ENCODE results near the gene CCDC6. TPM values are rescaled to one million over a fixed set of nuclear protein-coding genes. Genes with fewer than 3 reads are reported as not detected.

CCDC6 gene
- total and polyA plus RNA-seq, 9 of the 15 experiments (the other 6 are each of a cell fraction or from before 2014, with no cell fraction given) = 10.4 to 41.0 (median 20.9) TPM

DNA sequence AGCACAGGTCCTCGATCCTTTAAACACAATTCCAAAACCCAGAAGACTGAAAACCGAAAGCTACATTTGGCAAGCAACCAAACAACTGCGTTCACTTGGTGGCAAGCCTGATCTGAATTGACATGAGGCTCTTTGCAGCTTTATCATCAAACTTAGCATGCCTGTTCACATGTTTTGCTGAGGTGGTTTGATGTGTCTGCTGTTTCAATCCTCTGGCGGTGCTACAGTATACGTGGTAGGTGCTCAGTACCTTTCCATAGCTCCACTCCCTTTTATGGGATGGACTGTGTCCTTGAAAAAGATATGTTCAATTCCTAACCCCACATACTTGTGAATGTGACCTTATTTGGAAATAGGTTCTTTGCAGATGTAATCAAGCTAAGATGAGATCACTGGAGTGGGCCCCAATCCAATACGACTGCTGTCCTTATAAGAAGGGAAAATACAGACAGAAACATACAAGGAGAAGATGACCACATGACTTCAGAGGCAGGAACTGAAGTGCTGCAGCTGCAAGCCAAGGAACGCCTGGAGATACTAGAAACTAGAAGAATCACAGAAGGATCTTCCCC is 33.4 kb downstream of the CCDC6 start (continued):
- TF ChIP-seq, protein P1, sequence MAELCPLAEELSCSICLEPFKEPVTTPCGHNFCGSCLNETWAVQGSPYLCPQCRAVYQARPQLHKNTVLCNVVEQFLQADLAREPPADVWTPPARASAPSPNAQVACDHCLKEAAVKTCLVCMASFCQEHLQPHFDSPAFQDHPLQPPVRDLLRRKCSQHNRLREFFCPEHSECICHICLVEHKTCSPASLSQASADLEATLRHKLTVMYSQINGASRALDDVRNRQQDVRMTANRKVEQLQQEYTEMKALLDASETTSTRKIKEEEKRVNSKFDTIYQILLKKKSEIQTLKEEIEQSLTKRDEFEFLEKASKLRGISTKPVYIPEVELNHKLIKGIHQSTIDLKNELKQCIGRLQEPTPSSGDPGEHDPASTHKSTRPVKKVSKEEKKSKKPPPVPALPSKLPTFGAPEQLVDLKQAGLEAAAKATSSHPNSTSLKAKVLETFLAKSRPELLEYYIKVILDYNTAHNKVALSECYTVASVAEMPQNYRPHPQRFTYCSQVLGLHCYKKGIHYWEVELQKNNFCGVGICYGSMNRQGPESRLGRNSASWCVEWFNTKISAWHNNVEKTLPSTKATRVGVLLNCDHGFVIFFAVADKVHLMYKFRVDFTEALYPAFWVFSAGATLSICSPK (IDR thresholded peaks at IDR 0.05; ENCODE audit: borderline replicate concordance) = no peak
- TF ChIP-seq ZBED1 (IDR thresholded peaks at IDR 0.05) = no peak
- no peak for TF ChIP-seq SNIP1 (IDR thresholded peaks at IDR 0.05; ENCODE audit: low read depth)
- TF ChIP-seq ZNF717 (CRISPR knock-in tag; IDR thresholded peaks at IDR 0.05) = no peak
- TF ChIP-seq TRIM28 (IDR thresholded peaks at IDR 0.05) = no peak
- no peak for TF ChIP-seq TSC22D4 (tag; IDR thresholded peaks at IDR 0.05)
- TF ChIP-seq, protein P2, sequence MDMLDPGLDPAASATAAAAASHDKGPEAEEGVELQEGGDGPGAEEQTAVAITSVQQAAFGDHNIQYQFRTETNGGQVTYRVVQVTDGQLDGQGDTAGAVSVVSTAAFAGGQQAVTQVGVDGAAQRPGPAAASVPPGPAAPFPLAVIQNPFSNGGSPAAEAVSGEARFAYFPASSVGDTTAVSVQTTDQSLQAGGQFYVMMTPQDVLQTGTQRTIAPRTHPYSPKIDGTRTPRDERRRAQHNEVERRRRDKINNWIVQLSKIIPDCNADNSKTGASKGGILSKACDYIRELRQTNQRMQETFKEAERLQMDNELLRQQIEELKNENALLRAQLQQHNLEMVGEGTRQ (CRISPR knock-in tag; IDR thresholded peaks at IDR 0.05) = peak; percentile 74
- no peak for TF ChIP-seq NBN (IDR thresholded peaks at IDR 0.05; ENCODE audit: low read depth)
- TF ChIP-seq, protein P3, sequence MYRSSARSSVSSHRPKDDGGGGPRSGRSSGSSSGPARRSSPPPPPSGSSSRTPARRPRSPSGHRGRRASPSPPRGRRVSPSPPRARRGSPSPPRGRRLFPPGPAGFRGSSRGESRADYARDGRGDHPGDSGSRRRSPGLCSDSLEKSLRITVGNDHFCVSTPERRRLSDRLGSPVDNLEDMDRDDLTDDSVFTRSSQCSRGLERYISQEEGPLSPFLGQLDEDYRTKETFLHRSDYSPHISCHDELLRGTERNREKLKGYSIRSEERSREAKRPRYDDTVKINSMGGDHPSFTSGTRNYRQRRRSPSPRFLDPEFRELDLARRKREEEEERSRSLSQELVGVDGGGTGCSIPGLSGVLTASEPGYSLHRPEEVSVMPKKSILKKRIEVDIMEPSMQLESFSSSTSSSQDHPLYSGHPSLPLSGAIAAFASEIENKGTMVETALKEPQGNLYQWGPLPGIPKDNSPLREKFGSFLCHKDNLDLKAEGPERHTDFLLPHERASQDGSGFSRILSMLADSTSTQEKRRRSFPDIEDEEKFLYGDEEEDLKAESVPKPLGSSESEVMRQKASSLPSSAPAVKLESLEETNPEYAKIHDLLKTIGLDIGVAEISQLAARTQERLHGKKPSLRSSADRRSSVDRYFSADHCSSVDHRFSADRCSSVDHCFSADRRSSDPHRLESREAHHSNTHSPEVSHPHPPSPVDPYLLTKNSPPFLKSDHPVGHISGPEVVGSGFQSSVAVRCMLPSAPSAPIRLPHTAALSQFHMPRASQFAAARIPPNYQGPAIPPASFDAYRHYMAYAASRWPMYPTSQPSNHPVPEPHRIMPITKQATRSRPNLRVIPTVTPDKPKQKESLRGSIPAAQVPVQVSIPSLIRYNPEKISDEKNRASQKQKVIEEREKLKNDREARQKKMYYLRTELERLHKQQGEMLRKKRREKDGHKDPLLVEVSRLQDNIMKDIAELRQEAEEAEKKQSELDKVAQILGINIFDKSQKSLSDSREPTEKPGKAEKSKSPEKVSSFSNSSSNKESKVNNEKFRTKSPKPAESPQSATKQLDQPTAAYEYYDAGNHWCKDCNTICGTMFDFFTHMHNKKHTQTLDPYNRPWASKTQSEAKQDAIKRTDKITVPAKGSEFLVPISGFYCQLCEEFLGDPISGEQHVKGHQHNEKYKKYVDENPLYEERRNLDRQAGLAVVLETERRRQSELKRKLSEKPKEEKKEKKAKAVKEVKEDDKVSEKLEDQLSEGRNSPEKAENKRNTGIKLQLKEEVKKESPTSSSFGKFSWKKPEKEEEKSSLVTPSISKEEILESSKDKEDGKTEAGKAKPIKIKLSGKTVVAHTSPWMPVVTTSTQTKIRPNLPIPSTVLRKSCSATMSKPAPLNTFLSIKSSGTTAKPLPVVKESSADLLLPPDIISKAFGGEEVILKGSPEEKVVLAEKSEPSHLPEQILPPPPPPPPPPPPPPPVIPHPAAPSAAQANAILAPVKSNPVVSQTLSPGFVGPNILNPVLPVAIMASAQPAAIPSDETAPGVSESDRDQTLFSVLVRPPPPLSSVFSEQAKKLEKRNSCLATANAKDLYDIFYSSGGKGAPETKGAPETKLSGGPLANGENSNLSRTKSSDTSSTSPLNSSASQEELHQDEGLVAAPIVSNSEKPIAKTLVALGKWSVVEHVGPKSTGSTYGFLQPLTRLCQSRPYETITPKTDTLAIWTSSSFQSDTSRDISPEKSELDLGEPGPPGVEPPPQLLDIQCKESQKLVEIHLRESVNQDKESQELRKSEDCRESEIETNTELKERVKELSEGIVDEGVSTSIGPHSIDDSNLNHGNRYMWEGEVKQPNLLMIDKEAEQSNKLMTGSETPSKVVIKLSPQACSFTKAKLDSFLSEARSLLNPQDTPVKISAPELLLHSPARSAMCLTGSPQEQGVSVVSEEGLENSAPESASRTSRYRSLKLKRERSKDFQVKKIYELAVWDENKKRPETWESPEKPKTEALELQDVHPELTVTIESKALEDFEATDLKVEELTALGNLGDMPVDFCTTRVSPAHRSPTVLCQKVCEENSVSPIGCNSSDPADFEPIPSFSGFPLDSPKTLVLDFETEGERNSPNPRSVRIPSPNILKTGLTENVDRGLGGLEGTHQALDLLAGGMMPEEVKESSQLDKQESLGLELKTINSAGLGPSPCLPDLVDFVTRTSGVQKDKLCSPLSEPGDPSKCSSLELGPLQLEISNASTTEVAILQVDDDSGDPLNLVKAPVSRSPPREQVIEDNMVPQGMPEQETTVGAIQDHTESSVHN (IDR thresholded peaks at IDR 0.05; ENCODE audit: borderline replicate concordance in 1 of 2, low read depth in 1 of 2) = no peak
- TF ChIP-seq IFI16 (CRISPR knock-in tag; IDR thresholded peaks at IDR 0.05) = no peak
- no peak for TF ChIP-seq FOXJ3 (CRISPR knock-in tag; IDR thresholded peaks at IDR 0.05)
- TF ChIP-seq, protein P4, sequence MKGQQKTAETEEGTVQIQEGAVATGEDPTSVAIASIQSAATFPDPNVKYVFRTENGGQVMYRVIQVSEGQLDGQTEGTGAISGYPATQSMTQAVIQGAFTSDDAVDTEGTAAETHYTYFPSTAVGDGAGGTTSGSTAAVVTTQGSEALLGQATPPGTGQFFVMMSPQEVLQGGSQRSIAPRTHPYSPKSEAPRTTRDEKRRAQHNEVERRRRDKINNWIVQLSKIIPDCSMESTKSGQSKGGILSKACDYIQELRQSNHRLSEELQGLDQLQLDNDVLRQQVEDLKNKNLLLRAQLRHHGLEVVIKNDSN (CRISPR knock-in tag; IDR thresholded peaks at IDR 0.05) = peak; percentile 43
- 0 out of 2 replicates have a peak, but pooled peaks have one; percentile 38 for TF ChIP-seq GATA2 (CRISPR knock-in tag; IDR thresholded peaks at IDR 0.05)
- TF ChIP-seq GTF2F1 (IDR thresholded peaks at IDR 0.05; ENCODE audit: low read depth, low read length) = no peak
- TF ChIP-seq, protein P5, sequence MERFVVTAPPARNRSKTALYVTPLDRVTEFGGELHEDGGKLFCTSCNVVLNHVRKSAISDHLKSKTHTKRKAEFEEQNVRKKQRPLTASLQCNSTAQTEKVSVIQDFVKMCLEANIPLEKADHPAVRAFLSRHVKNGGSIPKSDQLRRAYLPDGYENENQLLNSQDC (CRISPR knock-in tag; IDR thresholded peaks at IDR 0.05) = no peak
- TF ChIP-seq, protein P6, sequence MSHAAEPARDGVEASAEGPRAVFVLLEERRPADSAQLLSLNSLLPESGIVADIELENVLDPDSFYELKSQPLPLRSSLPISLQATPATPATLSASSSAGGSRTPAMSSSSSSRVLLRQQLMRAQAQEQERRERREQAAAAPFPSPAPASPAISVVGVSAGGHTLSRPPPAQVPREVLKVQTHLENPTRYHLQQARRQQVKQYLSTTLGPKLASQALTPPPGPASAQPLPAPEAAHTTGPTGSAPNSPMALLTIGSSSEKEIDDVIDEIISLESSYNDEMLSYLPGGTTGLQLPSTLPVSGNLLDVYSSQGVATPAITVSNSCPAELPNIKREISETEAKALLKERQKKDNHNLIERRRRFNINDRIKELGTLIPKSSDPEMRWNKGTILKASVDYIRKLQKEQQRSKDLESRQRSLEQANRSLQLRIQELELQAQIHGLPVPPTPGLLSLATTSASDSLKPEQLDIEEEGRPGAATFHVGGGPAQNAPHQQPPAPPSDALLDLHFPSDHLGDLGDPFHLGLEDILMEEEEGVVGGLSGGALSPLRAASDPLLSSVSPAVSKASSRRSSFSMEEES (CRISPR knock-in tag; IDR thresholded peaks at IDR 0.05) = peak; percentile 97
